Natural killer cell (primary cell): ENCODE measurements around the gene FMC1. TPM values are rescaled to one million over a fixed set of nuclear protein-coding genes. Genes with fewer than 3 reads are reported as not detected.
A peak's percentile ranks its signal among the peaks of the same experiment; 100 is the strongest.

ENCODE experiments used
- ATAC-seq, 3 donors: fragments of 150-1000 bp in 2 of 3; fragments of 200-7000 bp in 1 of 3; cut with Tn5 transposase; 1 replicate in 1 of 3; 2 replicates in 2 of 3; pipeline ENCODE4 v1.10.0; 2021; ENCODE audit warnings: mild to moderate bottlenecking in 2 of 3, moderate library complexity in 2 of 3
- DNase-seq, 2 donors: peaks; one replicate each; pipeline versions ENCODE4 v3.0.0 to v3.0.0-alpha.2; 2013 to 2021; ENCODE audit warnings: mixed read lengths in 1 of 2
- H3K27ac ChIP-seq: one replicate; pipeline ENCODE4 v1.5.1; 2013; ENCODE audit warnings: mild to moderate bottlenecking, low read length
- H3K27me3 ChIP-seq: one replicate; pipeline ENCODE4 v1.6.1; 2013; ENCODE audit warnings: low read length; ENCODE audit not compliant: control insufficient read depth, insufficient read depth
- H3K36me3 ChIP-seq: one replicate; pipeline ENCODE4 v1.6.1; 2013; ENCODE audit warnings: low read length; ENCODE audit not compliant: control insufficient read depth, insufficient read depth
- H3K4me1 ChIP-seq: one replicate; pipeline ENCODE4 v1.6.1; 2013; ENCODE audit warnings: low read length; ENCODE audit not compliant: control insufficient read depth, insufficient read depth
- H3K4me3 ChIP-seq: one replicate; pipeline ENCODE4 v1.5.1; 2013; ENCODE audit warnings: low read length
- H3K9me3 ChIP-seq: one replicate; pipeline ENCODE4 v1.6.1; 2013; ENCODE audit warnings: low read length; ENCODE audit not compliant: control insufficient read depth, insufficient read depth
- H3K27ac Mint-ChIP-seq, 2 donors: one replicate each; pipeline ENCODE4 v1.8.0; 2022; ENCODE audit warnings: mild to moderate bottlenecking in 2 of 2, mixed read lengths in 2 of 2, moderate library complexity in 1 of 2
- H3K27me3 Mint-ChIP-seq, 2 donors: one replicate each; pipeline ENCODE4 v1.8.0; 2022; ENCODE audit warnings: low read depth in 2 of 2, mixed read lengths in 2 of 2
- H3K36me3 Mint-ChIP-seq: one replicate; pipeline ENCODE4 v1.8.0; 2022; ENCODE audit warnings: mixed read lengths
- H3K4me1 Mint-ChIP-seq, 2 donors: one replicate each; pipeline ENCODE4 v1.8.0; 2022; ENCODE audit warnings: mixed read lengths in 2 of 2
- H3K4me3 Mint-ChIP-seq: one replicate; pipeline ENCODE4 v1.8.0; 2022; ENCODE audit warnings: mild to moderate bottlenecking, moderate library complexity, mixed read lengths
- H3K9me3 Mint-ChIP-seq, 2 donors: one replicate each; pipeline ENCODE4 v1.8.0; 2022; ENCODE audit warnings: mixed read lengths in 2 of 2
- WGBS: methylation state at CpG from one replicate; pipeline ENCODE4 v1.1.7; 2013; ENCODE audit warnings: missing lambda C conversion rate; ENCODE audit not compliant: insufficient coverage; 5-methylcytosine and 5-hydroxymethylcytosine counted together
- intact Hi-C: fragments of 100-400 bp; cut with micrococcal nuclease; formaldehyde crosslinking; loops from one replicate; pipeline ENCODE4 v1.14.2; 2022
- total RNA-seq, 4 donors: library from RNA; stranded (reverse); fragments of 120-200 nt in 1 of 4; gene quantifications; one replicate each; pipeline versions ENCODE4 v1.2.3 to v1.2.4, GENCODE V29; 2013 to 2022
- TF ChIP-seq, protein P1 (sequence below): fragments of 200-600 bp; IDR thresholded peaks from one replicate; pipeline ENCODE4 v1.8.0; 2022; ENCODE audit warnings: antibody characterized with exemption

Gene FMC1
- total RNA-seq, 3 donors from 2014 or later (not counting 1 experiment from before 2014, with no cell fraction given): 5.1 to 7.2 (median 6.9) TPM

DNA sequence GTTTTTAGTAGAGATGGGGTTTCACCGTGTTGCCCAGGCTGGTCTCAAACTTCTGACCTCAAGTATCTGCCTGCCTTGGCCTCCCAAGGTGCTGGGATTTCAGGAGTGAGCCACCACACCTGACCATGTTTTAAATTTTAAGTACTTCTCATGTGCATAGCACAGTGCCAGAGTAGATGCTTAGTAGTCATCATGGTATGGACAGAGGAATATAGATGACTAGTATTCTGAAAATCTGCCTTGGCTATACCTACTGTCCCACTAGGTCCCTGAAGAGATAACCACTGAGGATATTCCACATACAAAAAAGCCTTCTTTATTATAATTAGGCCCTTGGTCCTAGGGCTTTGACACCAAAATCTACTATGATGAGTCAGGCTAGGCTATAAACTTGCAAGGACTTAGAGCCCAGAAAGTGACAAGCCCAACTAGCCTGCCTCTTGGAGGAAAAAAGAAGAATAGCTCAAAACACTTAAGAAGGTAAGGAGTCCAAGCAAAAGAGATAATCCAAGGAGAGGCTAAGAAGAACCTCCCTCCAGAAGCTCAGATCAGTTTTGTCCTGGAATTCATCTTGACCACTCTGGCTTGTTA is 52.6 kb downstream of the FMC1 start:
- H3K27me3 Mint-ChIP-seq: no peaks in the 10 kb centered on the region
- H3K4me3 ChIP-seq: no peak overlapping the region

DNA sequence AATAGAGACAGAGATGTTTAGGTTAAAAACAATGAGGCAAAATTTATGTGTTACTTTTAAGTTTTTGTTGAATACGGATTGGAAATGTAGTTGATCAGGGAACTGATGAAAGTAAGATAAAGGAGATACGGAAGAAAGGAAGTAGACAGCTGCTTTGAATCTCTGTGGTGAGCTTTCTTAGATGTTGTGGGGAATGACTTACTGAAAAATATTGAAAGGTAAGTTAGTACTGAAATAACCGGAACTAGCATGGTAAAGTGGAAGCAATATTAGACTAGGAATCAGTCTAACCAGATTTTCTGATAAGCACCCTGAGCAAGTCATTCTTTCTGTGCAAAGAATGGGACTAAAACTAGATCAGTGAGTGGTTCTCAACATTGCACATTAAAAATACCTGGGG is 53.4 kb downstream of the FMC1 start:
- intact Hi-C loops: no loop called here
- Mint-ChIP-seq H3K4me3 (no peak overlapping the region), H3K27ac (peak overlapping the region; percentile 27 to 75), H3K27me3 (no peaks in the 10 kb centered on the region), H3K36me3 (no peaks in the 10 kb centered on the region), H3K4me1 (peaks cover 21 to 40% of the 10 kb centered on the region in 2 donors), H3K9me3 (no peaks in the 10 kb centered on the region)
- 49% methylated on average over 3 of the region's 3 CpGs for WGBS
- Histone ChIP-seq H3K36me3 (peaks cover 27% of the 10 kb centered on the region), H3K4me3 (no peak overlapping the region), H3K27ac (no peak overlapping the region), H3K9me3 (no peaks in the 10 kb centered on the region), H3K4me1 (no peaks in the 10 kb centered on the region), H3K27me3 (no peaks in the 10 kb centered on the region)
- DNase-seq: peak in 1 of 2 donors; percentile 39
- ATAC-seq: peak in 1 of 3 donors; percentile 59
- TF ChIP-seq, protein P1, sequence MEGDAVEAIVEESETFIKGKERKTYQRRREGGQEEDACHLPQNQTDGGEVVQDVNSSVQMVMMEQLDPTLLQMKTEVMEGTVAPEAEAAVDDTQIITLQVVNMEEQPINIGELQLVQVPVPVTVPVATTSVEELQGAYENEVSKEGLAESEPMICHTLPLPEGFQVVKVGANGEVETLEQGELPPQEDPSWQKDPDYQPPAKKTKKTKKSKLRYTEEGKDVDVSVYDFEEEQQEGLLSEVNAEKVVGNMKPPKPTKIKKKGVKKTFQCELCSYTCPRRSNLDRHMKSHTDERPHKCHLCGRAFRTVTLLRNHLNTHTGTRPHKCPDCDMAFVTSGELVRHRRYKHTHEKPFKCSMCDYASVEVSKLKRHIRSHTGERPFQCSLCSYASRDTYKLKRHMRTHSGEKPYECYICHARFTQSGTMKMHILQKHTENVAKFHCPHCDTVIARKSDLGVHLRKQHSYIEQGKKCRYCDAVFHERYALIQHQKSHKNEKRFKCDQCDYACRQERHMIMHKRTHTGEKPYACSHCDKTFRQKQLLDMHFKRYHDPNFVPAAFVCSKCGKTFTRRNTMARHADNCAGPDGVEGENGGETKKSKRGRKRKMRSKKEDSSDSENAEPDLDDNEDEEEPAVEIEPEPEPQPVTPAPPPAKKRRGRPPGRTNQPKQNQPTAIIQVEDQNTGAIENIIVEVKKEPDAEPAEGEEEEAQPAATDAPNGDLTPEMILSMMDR: no peak

More for the DNA sequence above, 52.6 kb downstream of the FMC1 start:
- Mint-ChIP-seq H3K4me3 (no peak overlapping the region), H3K36me3 (no peaks in the 10 kb centered on the region), H3K9me3 (no peaks in the 10 kb centered on the region), H3K4me1 (peaks cover 29 to 46% of the 10 kb centered on the region in 2 donors), H3K27ac (peak overlapping the region in 1 of 2 donors; percentile 75)
- Histone ChIP-seq H3K9me3 (no peaks in the 10 kb centered on the region), H3K36me3 (peaks cover 31% of the 10 kb centered on the region), H3K4me1 (no peaks in the 10 kb centered on the region), H3K27me3 (no peaks in the 10 kb centered on the region), H3K27ac (no peak overlapping the region)
- 100% methylated on average over 1 of the region's 1 CpG for WGBS
- ATAC-seq (peak in 2 of 3 donors; percentile 32 to 33), DNase-seq (no peak)
- TF ChIP-seq, protein P1: no peak
- intact Hi-C loops: no loop called here

Other genes with a start within 250 kb of the FMC1 start
- gene ZC3HAV1, start 231.6 kb upstream of the FMC1 start, total RNA-seq: 100 to 1,000 TPM; 129 to 153 (median 137) TPM
- 10 to 100 TPM; 17.6 to 33.2 (median 21.2) TPM for gene UBN2, start 110.1 kb upstream of the FMC1 start, total RNA-seq
- gene LUC7L2, start 18.6 kb downstream of the FMC1 start, total RNA-seq: 100 to 1,000 TPM; 183 to 192 (median 186) TPM
- not detected for gene KLRG2, start 142.3 kb downstream of the FMC1 start, total RNA-seq
- under 1 TPM in 1 of 3 donors, not detected in 2; 0.71 TPM for gene CLEC2L, start 182.3 kb downstream of the FMC1 start, total RNA-seq